Activated naive CD4-positive, alpha-beta T cell treated with anti-CD3 and anti-CD28 coated beads for 36 hours (primary cell): ENCODE results near the gene ATP10B. TPM values are rescaled to one million over a fixed set of nuclear protein-coding genes. Genes with fewer than 3 reads are reported as not detected.

Experiments
- CTCF ChIA-PET: fragments of 350-600 bp; sonication (Branson Sonifier 250); formaldehyde crosslinking; loops from one replicate; lab custom pipeline; 2021; ENCODE audit warnings: antibody characterized with exemption; lab: Charles Lee
- DNase-seq: peaks from one replicate; pipeline ENCODE4 v3.0.0-alpha.2; 2020
- H3K27ac Mint-ChIP-seq: one replicate; pipeline ENCODE4 v1.8.0; 2021; ENCODE audit warnings: mild to moderate bottlenecking, mixed read lengths
- H3K27me3 Mint-ChIP-seq: one replicate; pipeline ENCODE4 v1.8.0; 2021; ENCODE audit warnings: low read depth, mixed read lengths
- H3K36me3 Mint-ChIP-seq: one replicate; pipeline ENCODE4 v1.8.0; 2021; ENCODE audit warnings: low read depth, mixed read lengths
- H3K4me1 Mint-ChIP-seq: one replicate; pipeline ENCODE4 v1.8.0; 2021; ENCODE audit warnings: low read depth, mixed read lengths
- H3K4me3 Mint-ChIP-seq: one replicate; pipeline ENCODE4 v1.8.0; 2021; ENCODE audit warnings: mild to moderate bottlenecking, moderate library complexity, mixed read lengths
- H3K9me3 Mint-ChIP-seq: one replicate; pipeline ENCODE4 v1.8.0; 2021; ENCODE audit warnings: mixed read lengths
- intact Hi-C: fragments of 100-400 bp; cut with micrococcal nuclease; formaldehyde crosslinking; loops from one replicate; pipeline ENCODE4 v1.15.1; 2023
- total RNA-seq, 2 experiments: library from RNA; stranded (reverse); gene quantifications; one replicate each; pipeline ENCODE4 v1.2.3, GENCODE V29; 2021

Gene ATP10B
- total RNA-seq, 2 experiments from 2014 or later = not detected

DNA sequence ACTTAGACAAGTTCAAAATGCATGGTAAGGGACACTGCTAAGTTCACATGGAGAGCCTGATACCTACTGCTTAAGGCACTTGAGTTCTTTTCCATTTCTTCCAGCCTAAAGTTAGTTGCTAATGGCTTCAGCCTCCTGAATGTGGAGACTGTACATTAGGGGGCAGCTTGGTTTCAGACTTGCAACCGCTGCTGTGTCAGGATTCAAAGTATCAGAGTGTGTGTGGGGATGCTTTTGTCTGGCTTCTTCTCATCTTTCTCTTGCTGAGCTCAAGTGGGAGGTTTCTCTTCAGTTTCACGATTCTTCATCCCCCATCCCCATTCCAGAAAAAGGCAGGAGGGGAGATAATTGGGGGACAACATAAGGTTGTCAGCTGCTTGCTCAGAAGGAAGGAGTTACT, 49.4 kb downstream of the ATP10B start:
- no peaks in the 10 kb centered on the region for H3K4me1 Mint-ChIP-seq
- H3K27ac Mint-ChIP-seq = no peak overlapping the region
- DNase-seq = no peak
- peaks cover 5% of the 10 kb centered on the region for H3K27me3 Mint-ChIP-seq
- no peak overlapping the region for H3K4me3 Mint-ChIP-seq
- H3K9me3 Mint-ChIP-seq = no peaks in the 10 kb centered on the region
- no peaks in the 10 kb centered on the region for H3K36me3 Mint-ChIP-seq
- intact Hi-C loops = no loop called here
- CTCF ChIA-PET = no interaction called here

DNA sequence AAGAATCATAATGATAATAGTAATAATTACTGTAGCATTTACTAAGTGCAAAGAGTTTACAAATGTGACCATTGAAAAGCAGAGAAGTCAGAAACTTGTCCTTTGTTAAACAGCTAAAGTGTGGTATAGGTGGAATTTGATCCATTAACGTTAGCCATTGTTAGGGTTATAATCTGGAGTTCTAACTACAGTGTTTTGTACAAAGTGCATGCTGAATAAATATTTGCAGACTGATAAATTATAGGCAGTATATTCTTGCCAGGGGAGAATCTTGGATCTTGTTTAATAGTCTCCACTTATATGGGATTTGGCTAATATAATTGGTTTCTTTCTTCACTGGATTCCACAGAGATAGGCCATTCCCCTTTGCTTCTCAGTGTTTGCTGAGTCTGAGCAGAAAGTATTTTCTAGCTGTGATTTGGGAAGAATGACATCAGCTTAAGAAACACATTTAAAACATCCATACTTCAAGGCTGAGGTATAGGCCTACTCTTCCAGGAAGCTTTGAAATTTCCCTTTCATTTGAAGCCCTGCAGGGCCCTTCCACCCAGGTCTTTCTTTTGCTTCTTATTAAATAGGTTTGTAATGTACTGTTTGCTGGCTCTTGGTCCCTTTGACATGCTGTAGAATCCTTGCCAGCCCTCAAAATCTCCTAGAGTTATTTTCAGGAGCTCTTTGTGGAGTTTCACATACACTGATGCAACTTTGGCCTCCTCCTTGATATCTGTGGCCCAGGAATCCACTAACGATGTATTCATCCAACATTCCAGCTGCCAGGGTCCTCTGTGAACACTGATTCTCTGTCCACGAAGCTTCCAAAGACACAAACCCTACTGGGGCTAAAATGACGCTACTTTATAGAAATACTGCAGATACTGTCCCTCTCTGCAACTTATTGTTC, 51.4 kb downstream of the ATP10B start:
- intact Hi-C loops = no loop called here
- Mint-ChIP-seq H3K27me3 (peaks cover 5% of the 10 kb centered on the region), H3K27ac (no peak overlapping the region), H3K4me1 (no peaks in the 10 kb centered on the region), H3K36me3 (no peaks in the 10 kb centered on the region), H3K4me3 (no peak overlapping the region), H3K9me3 (no peaks in the 10 kb centered on the region)
- no peak for DNase-seq
- CTCF ChIA-PET = no interaction called here

DNA sequence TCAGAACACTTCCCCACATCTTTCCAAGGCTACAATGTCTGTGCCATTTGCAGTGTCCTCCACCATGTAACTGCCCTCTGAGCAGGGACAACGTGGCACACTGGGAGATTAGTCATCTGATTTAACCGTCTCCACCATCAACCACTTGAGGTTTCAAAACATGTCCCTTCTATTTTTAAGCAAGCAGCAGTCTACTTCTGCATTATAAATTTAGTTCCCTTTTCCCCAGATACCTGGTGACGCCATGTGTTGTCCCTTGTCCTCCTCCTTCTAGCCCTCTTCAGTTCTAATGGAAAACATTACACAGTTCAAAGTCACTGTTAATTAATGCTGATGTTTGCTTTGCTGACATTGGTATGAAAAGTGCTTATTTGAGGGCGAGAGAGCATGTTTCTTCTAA, 52.8 kb downstream of the ATP10B start:
- no peak overlapping the region for H3K27ac Mint-ChIP-seq
- CTCF ChIA-PET = interaction anchor here (0.7 kb wide), 1 partner anchor 120 kb away, joined by 3 read pairs; no protein-coding TSS in a partner anchor
- DNase-seq = no peak

DNA sequence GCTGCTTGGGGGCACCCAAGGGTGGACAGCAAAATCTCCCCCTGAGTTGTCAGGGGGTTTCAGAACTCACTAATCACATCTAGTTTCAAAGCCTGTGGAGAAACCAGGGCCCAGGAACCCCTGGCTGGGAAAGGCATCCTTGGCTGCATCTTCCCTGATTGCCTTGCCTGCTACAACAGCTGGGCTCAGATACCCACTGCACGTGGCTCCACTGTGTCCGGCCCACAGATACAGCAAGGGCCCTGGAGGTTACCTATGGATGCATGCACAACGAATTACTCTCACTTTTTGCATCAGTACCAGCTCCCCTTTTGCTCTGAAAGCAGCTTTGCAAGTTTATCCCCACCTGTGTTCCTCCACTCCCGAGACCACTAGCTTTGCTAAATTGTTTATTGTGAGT, 55.0 kb downstream of the ATP10B start:
- Mint-ChIP-seq H3K27me3 (peaks cover 5% of the 10 kb centered on the region), H3K4me3 (no peak overlapping the region), H3K9me3 (no peaks in the 10 kb centered on the region), H3K36me3 (no peaks in the 10 kb centered on the region), H3K27ac (no peak overlapping the region), H3K4me1 (no peaks in the 10 kb centered on the region)
- intact Hi-C loops = no loop called here
- CTCF ChIA-PET = no interaction called here
- no peak for DNase-seq

More for the DNA sequence above, 52.8 kb downstream of the ATP10B start:
- Mint-ChIP-seq H3K9me3 (no peaks in the 10 kb centered on the region), H3K36me3 (no peaks in the 10 kb centered on the region), H3K27me3 (peaks cover 5% of the 10 kb centered on the region), H3K4me1 (no peaks in the 10 kb centered on the region), H3K4me3 (no peak overlapping the region)
- intact Hi-C loops = no loop called here

DNA sequence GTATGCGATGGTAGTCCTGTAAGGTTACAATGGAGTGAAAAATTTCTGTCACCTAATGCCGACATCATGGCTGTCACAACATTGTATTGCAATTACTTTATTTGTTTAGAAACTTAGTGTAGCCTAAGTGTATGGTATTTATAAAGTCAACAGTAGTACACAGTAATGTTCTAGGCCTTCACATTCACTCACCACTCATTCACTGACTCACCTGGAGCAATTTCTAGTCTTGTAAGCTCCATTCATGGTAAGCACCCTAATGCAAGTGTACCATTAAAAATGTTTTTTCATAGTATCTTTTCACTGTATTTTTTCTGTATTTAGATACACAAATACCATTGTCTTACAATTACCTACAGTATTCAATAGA, 58.5 kb downstream of the ATP10B start:
- Mint-ChIP-seq H3K9me3 (no peaks in the 10 kb centered on the region), H3K36me3 (no peaks in the 10 kb centered on the region), H3K4me3 (no peak overlapping the region), H3K27me3 (no peaks in the 10 kb centered on the region), H3K27ac (no peak overlapping the region), H3K4me1 (no peaks in the 10 kb centered on the region)
- DNase-seq = no peak
- CTCF ChIA-PET = no interaction called here
- intact Hi-C loops = no loop called here

DNA sequence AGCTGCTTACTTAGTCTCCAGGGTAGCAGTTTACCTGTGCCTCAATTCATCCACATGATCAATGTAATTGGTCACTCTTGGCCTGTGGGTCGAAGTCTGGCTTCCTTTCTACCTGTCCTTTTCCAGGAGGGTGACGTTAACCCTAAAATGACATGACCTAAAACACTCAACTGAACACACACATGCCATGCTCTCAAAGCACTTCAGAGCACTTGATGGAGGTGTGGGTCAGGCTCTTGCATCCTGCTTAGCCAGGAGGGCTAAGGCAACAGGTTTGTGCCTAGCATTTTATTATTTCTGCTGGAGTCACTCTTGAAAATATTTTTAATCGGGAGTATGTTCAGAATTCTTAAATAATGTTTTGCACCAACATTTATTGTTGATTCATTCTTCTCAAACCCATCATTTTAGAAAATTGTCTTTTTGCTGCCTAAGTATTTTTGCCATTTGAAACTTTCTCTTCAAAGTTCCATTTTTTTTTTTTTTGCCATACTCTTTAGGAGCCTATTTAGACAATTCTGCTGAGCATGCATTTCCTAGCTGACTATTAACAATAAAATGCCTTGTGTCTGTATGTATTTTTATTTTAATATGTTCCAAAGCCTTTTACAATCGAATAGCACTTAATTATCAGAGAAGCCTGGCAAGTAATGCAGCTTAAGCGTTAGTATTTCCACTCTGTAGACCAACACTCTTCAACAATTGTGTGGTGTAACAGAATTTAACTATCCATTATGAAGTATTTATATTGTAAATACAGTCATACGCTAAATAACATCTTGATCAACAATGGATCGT, 59.1 kb downstream of the ATP10B start:
- H3K4me1 Mint-ChIP-seq = no peaks in the 10 kb centered on the region
- H3K9me3 Mint-ChIP-seq = no peaks in the 10 kb centered on the region
- no peak for DNase-seq
- intact Hi-C loops = no loop called here
- H3K36me3 Mint-ChIP-seq = no peaks in the 10 kb centered on the region
- CTCF ChIA-PET = no interaction called here
- H3K4me3 Mint-ChIP-seq = no peak overlapping the region
- no peaks in the 10 kb centered on the region for H3K27me3 Mint-ChIP-seq
- H3K27ac Mint-ChIP-seq = no peak overlapping the region

DNA sequence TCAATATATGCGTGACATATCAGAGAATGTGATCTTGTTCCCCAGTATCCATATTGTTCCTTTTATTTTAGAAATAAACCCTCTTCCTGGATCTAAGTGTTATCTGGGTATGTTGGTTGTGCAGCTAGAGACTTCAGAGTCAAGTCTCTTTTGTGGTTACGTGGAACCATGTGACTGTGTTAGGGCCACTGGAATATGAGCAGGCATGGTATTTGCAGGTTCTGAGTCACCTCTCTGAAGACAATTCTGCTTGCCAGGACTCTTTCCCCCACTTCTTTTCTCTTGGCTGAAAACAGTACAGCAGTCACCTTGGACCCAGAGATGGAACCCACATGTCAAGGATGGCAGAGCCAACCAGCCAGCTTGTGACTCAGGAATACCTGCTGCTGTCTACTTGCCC, 59.7 kb downstream of the ATP10B start:
- intact Hi-C loops = no loop called here
- no peaks in the 10 kb centered on the region for H3K36me3 Mint-ChIP-seq
- DNase-seq = no peak
- no peaks in the 10 kb centered on the region for H3K4me1 Mint-ChIP-seq
- peaks cover under 1% of the 10 kb centered on the region for H3K27me3 Mint-ChIP-seq
- H3K4me3 Mint-ChIP-seq = no peak overlapping the region
- H3K27ac Mint-ChIP-seq = no peak overlapping the region
- no peaks in the 10 kb centered on the region for H3K9me3 Mint-ChIP-seq
- CTCF ChIA-PET = no interaction called here

DNA sequence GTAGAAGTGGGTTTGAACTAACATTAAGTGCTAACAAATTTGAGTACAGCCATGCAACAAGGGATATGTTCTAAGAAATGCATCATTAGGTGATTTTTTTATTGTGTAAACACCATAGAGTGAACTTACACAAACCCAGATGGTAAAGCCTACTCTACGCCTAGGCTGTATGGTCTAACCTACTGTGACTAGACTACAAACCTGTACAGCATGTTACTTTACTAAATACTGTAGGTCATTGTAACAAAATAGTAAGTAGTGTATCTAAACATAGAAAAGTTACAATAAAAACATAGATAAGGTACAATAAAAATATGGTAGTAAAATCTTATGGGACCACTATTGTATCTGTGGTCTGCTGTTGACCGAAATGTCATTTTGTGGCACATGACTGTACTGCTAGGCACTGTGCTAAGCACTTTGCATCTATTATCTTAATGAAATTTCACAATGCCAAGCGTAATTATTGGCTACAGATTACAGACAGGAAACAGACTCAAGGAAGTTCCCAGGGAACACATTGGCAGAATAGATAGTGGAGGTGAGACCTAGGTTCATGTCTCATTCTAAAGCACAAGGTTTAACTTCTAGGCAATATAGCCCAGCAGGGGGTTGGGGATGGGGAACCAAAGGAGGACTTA, 62.7 kb downstream of the ATP10B start:
- Mint-ChIP-seq H3K27ac (no peak overlapping the region), H3K4me1 (no peaks in the 10 kb centered on the region), H3K27me3 (peaks cover 2% of the 10 kb centered on the region), H3K9me3 (no peaks in the 10 kb centered on the region), H3K36me3 (no peaks in the 10 kb centered on the region), H3K4me3 (no peak overlapping the region)
- DNase-seq = no peak
- intact Hi-C loops = no loop called here
- CTCF ChIA-PET = interaction anchor here (1.4 kb wide), 1 partner anchor 350 kb away, joined by 4 read pairs; no protein-coding TSS in a partner anchor

DNA sequence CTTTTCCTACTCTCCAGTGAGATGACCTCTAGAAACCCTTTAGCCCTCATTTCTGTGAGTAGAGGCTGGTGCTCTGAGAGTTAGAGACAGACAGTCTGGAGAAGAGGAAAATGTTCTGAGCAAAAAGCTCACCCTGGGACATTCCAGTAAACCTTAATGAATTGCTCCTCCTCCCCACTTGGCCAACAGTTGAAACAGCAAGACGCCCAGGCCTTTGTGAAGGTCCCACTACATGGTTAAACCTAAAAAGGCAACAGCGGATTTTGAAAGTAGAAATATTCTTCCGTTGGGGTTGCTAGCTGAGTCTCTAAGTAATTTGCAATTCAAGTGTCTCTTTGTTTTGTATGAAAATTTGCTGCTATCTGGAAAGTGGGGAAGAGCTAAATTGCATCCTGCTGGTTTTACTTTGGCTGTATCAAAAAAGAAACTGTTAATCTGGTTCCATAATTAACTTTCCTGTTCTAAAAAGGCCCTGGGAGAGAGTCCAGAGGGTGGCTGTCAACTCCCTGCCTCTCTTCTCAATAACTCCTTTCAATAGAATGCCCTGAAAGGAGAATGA, 63.8 kb downstream of the ATP10B start:
- intact Hi-C loops = no loop called here
- H3K27me3 Mint-ChIP-seq = peaks cover 2% of the 10 kb centered on the region
- no peak for DNase-seq
- no peak overlapping the region for H3K4me3 Mint-ChIP-seq
- H3K27ac Mint-ChIP-seq = no peak overlapping the region
- no peaks in the 10 kb centered on the region for H3K9me3 Mint-ChIP-seq
- CTCF ChIA-PET = interaction anchor here (1.4 kb wide), 1 partner anchor 349 kb away, joined by 4 read pairs; no protein-coding TSS in a partner anchor
- no peaks in the 10 kb centered on the region for H3K36me3 Mint-ChIP-seq
- no peaks in the 10 kb centered on the region for H3K4me1 Mint-ChIP-seq

DNA sequence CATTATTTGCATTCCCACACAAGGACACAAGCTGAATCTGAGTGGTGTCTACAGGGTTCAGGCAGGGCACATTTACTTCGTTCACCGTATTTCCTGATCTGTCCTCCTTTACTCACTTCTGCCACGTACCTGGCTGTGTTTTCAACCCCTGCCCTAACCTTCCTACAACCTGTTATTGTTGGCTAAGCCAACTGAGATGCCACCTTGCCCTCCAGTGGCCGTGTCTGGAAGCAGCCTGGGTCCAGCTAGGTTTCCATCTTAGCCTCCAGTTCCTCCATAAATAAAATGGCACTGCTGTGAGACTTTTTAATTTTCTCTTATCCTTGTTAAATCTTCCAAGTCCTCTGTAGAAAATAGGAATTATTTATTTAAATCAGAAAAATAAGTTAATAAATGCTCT, 64.8 kb downstream of the ATP10B start:
- Mint-ChIP-seq H3K9me3 (no peaks in the 10 kb centered on the region), H3K4me1 (no peaks in the 10 kb centered on the region), H3K27me3 (peaks cover 2% of the 10 kb centered on the region), H3K4me3 (no peak overlapping the region), H3K36me3 (no peaks in the 10 kb centered on the region), H3K27ac (no peak overlapping the region)
- CTCF ChIA-PET = no interaction called here
- DNase-seq = peak; percentile 17
- intact Hi-C loops = loop anchor here (1.0 kb wide), 2 partner anchors 278 to 349 kb away; no protein-coding TSS in a partner anchor

DNA sequence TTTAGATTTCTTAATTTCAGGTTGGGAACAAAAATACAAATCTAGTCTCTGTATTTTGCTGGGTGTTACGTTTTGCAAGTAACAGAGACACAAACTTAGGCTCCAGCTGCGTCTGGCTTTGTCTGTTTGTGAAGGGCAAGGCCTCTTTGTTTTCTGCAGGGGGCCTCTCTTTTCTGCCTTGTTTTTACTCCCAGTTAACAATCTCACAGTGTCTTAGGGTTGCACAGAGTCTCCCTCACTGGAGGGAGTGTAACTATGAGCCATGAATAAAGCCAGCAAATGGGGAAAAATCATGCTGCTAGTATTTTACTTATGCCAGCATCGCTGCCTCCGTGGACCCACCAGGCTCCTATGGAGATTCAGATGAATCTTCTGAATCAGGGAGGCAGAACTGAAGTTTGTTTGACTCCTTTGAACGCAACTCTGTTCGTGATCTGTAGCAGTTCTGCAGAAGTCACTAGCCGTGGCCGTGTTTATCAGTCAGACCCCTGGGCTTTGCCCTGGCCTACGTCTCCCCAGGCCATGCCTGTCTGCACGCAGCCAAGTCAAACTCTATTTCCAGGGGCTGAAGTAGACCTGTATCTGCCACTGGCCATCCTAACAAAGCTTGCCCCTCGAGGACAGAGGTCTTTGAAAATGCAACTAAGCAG, 77.2 kb downstream of the ATP10B start:
- Mint-ChIP-seq H3K27ac (no peak overlapping the region), H3K4me3 (no peak overlapping the region), H3K36me3 (no peaks in the 10 kb centered on the region), H3K9me3 (no peaks in the 10 kb centered on the region), H3K27me3 (peaks cover 4% of the 10 kb centered on the region), H3K4me1 (no peaks in the 10 kb centered on the region)
- no peak for DNase-seq
- CTCF ChIA-PET = no interaction called here
- intact Hi-C loops = no loop called here
